GM19397 (cell line): ENCODE data around the gene SPOCK1.

Experiments
- ATAC-seq: cut with Tn5 transposase; IDR thresholded peaks from one replicate; pipeline ENCODE4 v1.9.1; 2021; ENCODE audit warnings: mild to moderate bottlenecking, moderate library complexity; ENCODE audit not compliant: unreplicated experiment

SPOCK1 gene

GRCh38 chr5:137176126-137176525 is 323.0 kb downstream of the SPOCK1 start:
- no peak for ATAC-seq

- ATAC-seq = no peak
These were observed 324.9 kb downstream of the SPOCK1 start for GRCh38 chr5:137174196-137174595.

DNA sequence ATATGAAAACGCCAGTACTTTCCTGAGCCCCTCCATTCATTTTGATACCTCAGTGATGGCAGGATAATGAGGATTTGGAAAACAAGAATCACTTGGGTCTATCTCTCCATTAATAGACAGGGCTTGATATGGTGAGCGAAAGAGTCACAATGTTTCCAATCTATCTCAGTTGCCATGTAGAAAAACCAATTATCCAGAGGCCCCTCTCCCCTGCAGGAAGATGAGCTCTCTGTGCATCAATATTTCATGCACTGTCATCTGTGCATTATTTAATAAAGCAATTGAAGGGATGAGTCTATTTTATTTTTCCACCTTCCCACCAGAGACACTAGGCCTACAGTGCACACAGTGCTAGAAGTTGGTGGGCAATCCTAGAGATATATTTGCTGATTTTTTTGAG is 326.9 kb downstream of the SPOCK1 start:
- ATAC-seq = no peak

GRCh38 chr5:137167187-137167586 is 331.9 kb downstream of the SPOCK1 start:
- no peak for ATAC-seq

GRCh38 chr5:137164961-137165360 is 334.2 kb downstream of the SPOCK1 start:
- no peak for ATAC-seq

DNA sequence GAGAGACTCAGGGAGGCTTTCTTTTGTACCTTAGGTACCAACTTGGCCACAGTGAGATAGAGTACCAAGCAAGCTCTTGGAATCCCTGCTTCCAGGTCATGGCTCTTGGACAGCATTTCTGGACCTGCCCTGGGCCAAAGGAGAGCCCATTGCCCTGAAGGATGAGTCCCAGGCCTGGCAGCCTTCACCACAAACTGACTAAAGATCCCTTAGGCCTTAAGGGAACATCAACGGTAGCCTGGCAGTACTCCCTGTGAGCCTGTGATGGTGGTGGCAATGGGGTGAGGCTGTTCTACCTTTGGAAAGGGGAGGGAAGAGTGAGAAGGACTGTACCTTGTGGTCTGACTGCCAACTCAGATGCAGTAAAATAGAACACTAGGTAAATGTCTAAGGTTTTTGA is 334.6 kb downstream of the SPOCK1 start:
- no peak for ATAC-seq

- no peak for ATAC-seq
These were observed 340.4 kb downstream of the SPOCK1 start for GRCh38 chr5:137158691-137159090.

DNA sequence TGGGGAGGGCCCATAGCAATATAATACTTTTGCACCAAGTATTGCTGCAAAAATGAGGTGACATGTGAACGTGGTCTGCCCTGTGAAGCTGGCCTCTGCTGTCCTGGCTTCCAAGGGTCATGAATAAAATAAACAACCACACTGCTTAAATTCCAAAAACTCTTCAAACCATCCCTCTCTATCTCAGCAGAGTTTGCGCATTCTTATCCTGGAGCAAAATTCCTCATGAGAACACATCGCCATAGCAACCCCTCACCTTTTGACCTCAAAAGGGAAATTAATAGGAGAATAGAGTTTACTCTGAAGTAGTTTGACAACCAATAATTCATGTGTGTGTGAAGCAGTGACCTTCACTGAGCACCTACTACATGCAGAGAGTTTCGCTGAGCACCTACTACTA is 342.9 kb downstream of the SPOCK1 start:
- no peak for ATAC-seq

GRCh38 chr5:137155261-137156000 is 343.7 kb downstream of the SPOCK1 start:
- ATAC-seq = no peak

DNA sequence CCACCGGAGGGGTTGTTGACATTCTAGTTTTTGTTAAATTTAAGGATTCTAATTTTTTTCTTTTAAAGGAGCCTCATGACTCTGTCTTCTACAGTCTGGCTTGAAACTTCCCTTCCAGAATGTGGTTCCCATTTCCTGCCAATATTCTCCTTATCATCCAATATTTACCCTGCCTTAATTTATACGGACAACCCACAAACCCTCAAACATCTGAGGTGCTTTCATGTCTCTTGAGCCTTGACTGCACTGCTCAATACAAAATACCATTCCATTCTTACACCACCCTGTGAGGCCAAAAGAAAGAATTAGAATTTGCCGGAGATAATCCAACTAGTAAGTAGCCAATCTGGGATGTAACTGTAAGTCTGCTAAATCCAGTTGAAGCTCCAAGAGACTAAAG is 346.5 kb downstream of the SPOCK1 start:
- no peak for ATAC-seq

GRCh38 chr5:137148655-137149054 is 350.5 kb downstream of the SPOCK1 start:
- no peak for ATAC-seq

- ATAC-seq = no peak
These were observed 351.0 kb downstream of the SPOCK1 start for GRCh38 chr5:137148159-137148558.

GRCh38 chr5:137147346-137147745 is 351.8 kb downstream of the SPOCK1 start:
- ATAC-seq = no peak

DNA sequence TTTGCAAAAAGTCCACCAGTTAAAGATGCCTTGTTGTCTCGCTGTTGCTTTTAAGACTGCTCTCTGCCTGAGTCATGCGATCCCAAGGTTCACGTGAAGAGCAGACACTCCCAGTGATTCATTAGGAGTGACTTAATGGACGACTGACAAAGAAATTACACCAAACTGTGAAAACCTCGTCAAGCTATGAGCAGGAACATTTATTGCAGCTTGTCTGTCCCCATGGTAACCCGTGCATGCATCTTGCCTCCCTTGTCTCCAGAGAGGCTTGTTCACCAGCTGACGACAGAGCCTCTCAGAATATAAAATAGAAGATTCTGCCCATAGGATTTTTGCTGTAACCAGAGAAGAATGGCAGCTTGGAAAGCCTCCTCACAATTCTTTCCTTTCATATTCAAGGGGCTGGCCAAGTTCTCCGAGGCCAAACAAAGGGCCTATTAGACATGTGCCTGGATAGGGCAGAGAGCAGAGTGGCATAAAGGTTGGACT is 352.7 kb downstream of the SPOCK1 start:
- no peak for ATAC-seq

GRCh38 chr5:137145721-137146120 is 353.4 kb downstream of the SPOCK1 start:
- no peak for ATAC-seq

DNA sequence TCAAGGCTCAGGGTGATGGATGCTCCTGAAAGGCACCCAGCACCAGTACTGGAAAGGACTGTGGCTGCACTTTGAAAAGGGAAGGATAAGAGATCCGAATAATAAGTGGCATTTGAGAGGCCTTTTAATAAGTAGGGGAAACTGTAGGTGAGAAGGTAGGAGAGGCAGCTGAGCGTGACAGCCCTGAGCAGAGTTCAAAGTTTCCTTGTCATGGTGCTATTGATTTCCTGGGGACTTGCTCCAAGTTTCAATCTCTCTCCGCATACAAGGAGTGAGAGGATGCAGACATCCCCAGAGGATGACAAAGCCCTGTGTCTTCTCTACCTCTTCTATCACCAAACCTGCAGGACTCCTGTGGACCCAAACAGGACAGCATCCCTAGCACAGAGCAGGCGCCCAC is 354.5 kb downstream of the SPOCK1 start:
- ATAC-seq = no peak

DNA sequence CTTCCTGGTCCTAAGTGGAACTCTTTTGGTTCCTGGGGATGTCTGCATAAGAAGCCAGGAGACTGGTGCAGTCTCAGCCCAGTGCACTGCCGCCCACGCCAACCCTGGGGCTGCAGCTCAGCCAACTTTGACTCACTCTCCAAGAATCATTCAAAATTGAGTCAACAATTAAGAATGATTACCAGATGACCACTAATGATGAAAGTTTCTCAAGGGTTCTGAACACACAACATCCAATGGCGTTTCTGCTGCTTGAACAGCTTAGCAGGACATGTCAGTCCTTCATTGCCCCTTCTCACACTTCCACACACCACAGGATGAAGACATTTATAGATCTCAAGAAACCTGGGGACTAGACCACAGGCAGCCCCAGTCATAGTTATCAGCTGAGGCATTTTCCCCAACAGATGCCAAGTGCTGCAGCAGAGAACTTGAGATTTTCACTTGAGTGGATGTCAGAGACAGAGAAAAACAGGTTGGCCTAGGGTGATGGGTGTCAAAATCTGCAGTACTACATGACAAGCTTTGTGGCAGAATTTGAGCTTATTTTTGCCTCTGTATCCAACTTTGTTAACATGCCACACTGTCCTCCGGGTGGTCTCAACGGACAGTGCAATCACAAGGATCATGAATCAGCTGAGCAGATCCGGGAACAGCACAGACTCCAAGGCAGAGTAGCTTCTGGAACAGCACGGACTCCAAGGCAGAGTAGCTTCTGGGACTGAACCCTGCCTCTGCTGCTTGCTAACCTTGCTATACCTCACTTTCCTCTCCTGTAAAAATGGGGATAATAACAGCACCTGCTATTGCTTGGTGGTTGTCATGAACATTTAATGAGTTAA is 356.1 kb downstream of the SPOCK1 start:
- peak; percentile 70 for ATAC-seq

- ATAC-seq = peak; percentile 24
These were observed 356.8 kb downstream of the SPOCK1 start for GRCh38 chr5:137142346-137142745.

- ATAC-seq = no peak
These were observed 357.3 kb downstream of the SPOCK1 start for GRCh38 chr5:137141779-137142178.

DNA sequence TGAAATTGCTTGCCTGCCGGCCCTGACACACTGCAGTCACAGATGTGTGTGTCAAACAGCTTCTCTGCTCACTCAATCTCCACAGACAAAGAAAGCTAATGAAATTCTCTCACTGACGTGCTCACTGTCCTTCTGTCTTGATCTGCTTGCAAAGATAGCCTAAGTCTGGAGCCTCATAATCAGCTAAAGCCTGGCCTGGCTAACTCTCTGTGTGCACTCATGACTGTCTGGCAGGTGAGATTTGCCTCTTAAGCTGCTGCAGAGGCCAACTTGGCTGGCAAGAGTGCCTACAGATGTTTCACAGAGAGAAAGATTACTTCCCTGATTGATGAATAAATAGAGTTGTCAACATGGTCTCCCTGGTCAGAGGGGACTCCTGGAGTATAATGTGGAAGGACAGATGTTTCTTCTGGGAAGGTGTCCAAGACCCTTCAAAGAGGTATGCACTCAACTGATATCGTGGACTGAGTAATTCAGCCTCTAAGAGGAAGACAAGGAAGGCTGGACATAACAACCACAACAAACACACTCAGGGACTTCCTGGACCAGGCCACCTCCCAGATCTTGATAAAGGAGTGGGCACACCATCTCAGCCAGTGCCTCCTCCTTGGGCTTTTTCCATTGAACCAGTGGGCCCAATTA is 362.0 kb downstream of the SPOCK1 start:
- no peak for ATAC-seq

DNA sequence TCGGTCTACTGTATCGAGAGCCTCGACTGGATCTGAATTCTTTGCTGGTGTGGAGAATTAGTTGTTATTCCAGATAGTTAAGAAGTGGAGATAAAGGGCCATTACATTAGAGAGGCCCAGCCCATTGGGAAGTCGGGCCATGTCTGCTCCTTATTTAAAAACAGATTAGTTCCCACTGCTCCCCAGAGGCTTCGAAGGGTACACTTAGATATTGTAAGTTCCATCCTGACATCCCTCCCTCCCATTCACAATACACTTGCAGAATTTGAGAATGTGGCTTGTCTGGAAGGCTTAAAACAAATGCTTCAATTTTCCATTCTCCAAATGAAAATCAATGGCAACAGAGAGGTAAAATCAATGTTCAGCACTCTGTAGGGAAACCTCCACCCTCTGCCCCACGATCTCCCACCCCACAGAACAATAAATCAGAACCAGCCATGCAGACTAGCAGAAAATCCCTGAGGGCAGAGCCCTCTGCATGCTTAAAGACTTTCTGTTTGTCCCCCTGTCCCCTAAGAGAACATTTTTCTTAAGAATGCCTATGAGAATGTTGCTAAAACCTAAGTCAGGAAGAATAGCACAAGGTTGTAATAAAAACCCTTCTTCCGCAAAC is 364.1 kb downstream of the SPOCK1 start:
- ATAC-seq = no peak
